HEK293 (cell line): ENCODE measurements around the gene GPR35.

ENCODE experiments used
- CTCF ChIA-PET: fragments of 350-600 bp; formaldehyde crosslinking; extraction: SDS; loops from one replicate; lab custom pipeline; 2021; ENCODE audit warnings: antibody characterized with exemption; lab: Yijun Ruan, JAX
- POLR2A ChIA-PET: fragments of 300-600 bp; formaldehyde crosslinking; extraction: SDS; loops from one replicate; lab custom pipeline; 2020; ENCODE audit warnings: antibody characterized with exemption, inconsistent platforms; lab: Yijun Ruan, JAX
- H3K27ac ChIP-seq: fragments of 200-500 bp; sonication (Bioruptor generic); 2 replicates; pipeline ENCODE4 v1.5.1; 2014; ENCODE audit warnings: low read depth, low read length, control low read depth, inconsistent platforms; ENCODE audit errors: extremely low read depth
- H3K36me3 ChIP-seq, 2 experiments: fragments of 200-500 bp in 1 of 2; sonication (Bioruptor generic) in 1 of 2; 1 replicate in 1 of 2; 2 replicates in 1 of 2; pipeline ENCODE4 v1.5.1; 2014 to 2017; ENCODE audit warnings: inconsistent platforms in 2 of 2, low read length in 2 of 2; ENCODE audit not compliant: control insufficient read depth in 2 of 2, insufficient read depth in 1 of 2
- H3K4me1 ChIP-seq: fragments of 200-500 bp; sonication (Bioruptor generic); 2 replicates; pipeline ENCODE4 v1.5.1; 2014; ENCODE audit warnings: mild to moderate bottlenecking, low read length, inconsistent platforms; ENCODE audit not compliant: control insufficient read depth, insufficient read depth
- H3K4me3 ChIP-seq: 2 replicates; pipeline ENCODE4 v1.5.1; 2011; ENCODE audit warnings: low read depth, mild to moderate bottlenecking, control low read depth, low read length, moderate library complexity
- H3K9me3 ChIP-seq: fragments of 200-500 bp; sonication (Bioruptor generic); 2 replicates; pipeline ENCODE4 v1.5.1; 2014; ENCODE audit warnings: low read depth, low read length, inconsistent platforms; ENCODE audit not compliant: control insufficient read depth, insufficient read depth
- CTCF ChIP-seq: fragments of 450-650 bp; formaldehyde crosslinking; IDR thresholded peaks from 2 replicates; pipeline ENCODE4 v1.5.1; 2016; ENCODE audit warnings: missing biosample characterization, missing genetic modification characterization
- EGR2 ChIP-seq: fragments of 450-650 bp; formaldehyde crosslinking; IDR thresholded peaks from 2 replicates; pipeline ENCODE4 v1.5.1; 2016; ENCODE audit warnings: low read depth, missing biosample characterization, missing genetic modification characterization
- GLIS2 ChIP-seq: fragments of 450-650 bp; formaldehyde crosslinking; IDR thresholded peaks from 2 replicates; pipeline ENCODE4 v1.5.1; 2016; ENCODE audit warnings: missing biosample characterization, missing genetic modification characterization
- KLF1 ChIP-seq: fragments of 450-650 bp; formaldehyde crosslinking; IDR thresholded peaks from 2 replicates; pipeline ENCODE4 v1.5.1; 2016; ENCODE audit warnings: missing biosample characterization, missing genetic modification characterization
- REST ChIP-seq: fragments of 450-650 bp; formaldehyde crosslinking; IDR thresholded peaks from 2 replicates; pipeline ENCODE4 v1.5.1; 2016; ENCODE audit warnings: missing biosample characterization, missing genetic modification characterization
- ZBTB17 ChIP-seq: fragments of 450-650 bp; formaldehyde crosslinking; IDR thresholded peaks from 2 replicates; pipeline ENCODE4 v1.5.1; 2016; ENCODE audit warnings: missing biosample characterization, missing genetic modification characterization
- ZBTB8A ChIP-seq: fragments of 450-650 bp; formaldehyde crosslinking; IDR thresholded peaks from 2 replicates; pipeline ENCODE4 v1.5.1; 2016; ENCODE audit warnings: missing biosample characterization, missing genetic modification characterization
- ZNF133 ChIP-seq: fragments of 450-650 bp; formaldehyde crosslinking; IDR thresholded peaks from 2 replicates; pipeline ENCODE4 v1.5.1; 2016; ENCODE audit warnings: missing biosample characterization, missing genetic modification characterization
- ZNF148 ChIP-seq: fragments of 450-650 bp; formaldehyde crosslinking; IDR thresholded peaks from 2 replicates; pipeline ENCODE4 v1.5.0; 2017; ENCODE audit warnings: missing biosample characterization, missing genetic modification characterization, borderline replicate concordance
- ZNF558 ChIP-seq: fragments of 450-650 bp; formaldehyde crosslinking; IDR thresholded peaks from 2 replicates; pipeline ENCODE4 v1.5.1; 2016; ENCODE audit warnings: missing biosample characterization, missing genetic modification characterization
- ZNF561 ChIP-seq: fragments of 450-650 bp; IDR thresholded peaks from 2 replicates; pipeline ENCODE4 v1.5.1; 2018; ENCODE audit warnings: missing biosample characterization, missing genetic modification characterization, borderline replicate concordance
- ZNF629 ChIP-seq: fragments of 450-650 bp; formaldehyde crosslinking; IDR thresholded peaks from 2 replicates; pipeline ENCODE4 v1.5.1; 2017; ENCODE audit warnings: missing biosample characterization, missing genetic modification characterization
- ZNF704 ChIP-seq: fragments of 450-650 bp; formaldehyde crosslinking; IDR thresholded peaks from 2 replicates; pipeline ENCODE4 v1.5.1; 2016; ENCODE audit warnings: missing biosample characterization, missing genetic modification characterization

Gene GPR35

GRCh38 chr2:240639566-240639965 lies 14.3 kb downstream of the GPR35 start (continued):
- no peak for TF ChIP-seq ZBTB17 (tag by site-specific recombination)
- TF ChIP-seq ZNF133 (tag by site-specific recombination): no peak
- no peak for TF ChIP-seq ZBTB8A (tag by site-specific recombination)
- TF ChIP-seq KLF1 (tag by site-specific recombination): no peak
- TF ChIP-seq GLIS2 (tag by site-specific recombination): no peak
- no peak for TF ChIP-seq ZNF704
- TF ChIP-seq ZNF148: no peak

GRCh38 chr2:240640939-240641338 lies 15.7 kb downstream of the GPR35 start:
- CTCF ChIA-PET: interaction anchor here (0.7 to 1.4 kb wide), 5 partner anchors 10 to 31 kb away, joined by 3 to 7 read pairs (median 4); partner anchors contain the start of gene GPR35
- TF ChIP-seq ZNF629 (no peak), CTCF (tag by site-specific recombination) (peak; percentile 85)
- no peaks in the 10 kb centered on the region for H3K4me1 ChIP-seq
- H3K36me3 ChIP-seq: no peaks in the 10 kb centered on the region
- no peak overlapping the region for H3K4me3 ChIP-seq
- H3K27ac ChIP-seq: no peak overlapping the region
- POLR2A ChIA-PET: interaction anchor here (0.7 kb wide), 1 partner anchor 23 kb away, joined by 7 read pairs; no protein-coding TSS in a partner anchor
- no peaks in the 10 kb centered on the region for H3K9me3 ChIP-seq

- 0 out of 2 replicates have a peak, but pooled peaks have one; percentile 13 for TF ChIP-seq GLIS2 (tag by site-specific recombination)
- TF ChIP-seq EGR2: peak; percentile 9; the same call in 1 of the 2 replicates
- TF ChIP-seq REST: no peak
- no peak for TF ChIP-seq ZNF558 (tag by site-specific recombination)
- TF ChIP-seq ZNF561 (tag by site-specific recombination): no peak
- Histone ChIP-seq H3K4me3 (no peak overlapping the region), H3K4me1 (no peaks in the 10 kb centered on the region), H3K9me3 (no peaks in the 10 kb centered on the region), H3K27ac (no peak overlapping the region), H3K36me3 (no peaks in the 10 kb centered on the region)
- POLR2A ChIA-PET: no interaction called here
- CTCF ChIA-PET: no interaction called here
Observed at GRCh38 chr2:240642061-240642805, 17.0 kb downstream of the GPR35 start.
